SK-N-MC (cell line): Measurements from ENCODE around the gene KDM5B.
A peak's percentile ranks its signal among the peaks of the same experiment; 100 is the strongest.

Experiments used
- DNase-seq: peaks from one replicate; pipeline ENCODE4 v3.0.0-alpha.2; 2011; ENCODE audit warnings: low read depth, low spot score
- H3K27ac ChIP-seq: fragments of 200-600 bp; sonication (generic); 2 replicates; pipeline ENCODE4 v1.5.1; 2016; ENCODE audit warnings: mixed run types
- H3K36me3 ChIP-seq: fragments of 200-600 bp; sonication (generic); 2 replicates; pipeline ENCODE4 v1.6.1; 2017; ENCODE audit warnings: antibody characterized with exemption, low read length, mixed read lengths; ENCODE audit not compliant: insufficient read depth
- H3K4me3 ChIP-seq: fragments of 200-600 bp; sonication (generic); 2 replicates; pipeline ENCODE4 v1.5.1; 2016
- H3K9ac ChIP-seq: fragments of 200-600 bp; sonication (generic); 2 replicates; pipeline ENCODE4 v1.8.0; 2017; ENCODE audit warnings: mixed run types, mixed read lengths; ENCODE audit not compliant: insufficient read length
- H3K9me3 ChIP-seq: fragments of 200-600 bp; sonication (generic); 2 replicates; pipeline ENCODE4 v1.6.1; 2017; ENCODE audit warnings: low read depth, mild to moderate bottlenecking, antibody characterized with exemption, low read length, moderate library complexity, mixed read lengths
- EZH2 ChIP-seq: fragments of 200-600 bp; sonication (generic); IDR thresholded peaks from one replicate; pipeline ENCODE4 v1.6.1; 2017; ENCODE audit warnings: antibody characterized with exemption
- FOXP2 ChIP-seq: optimal IDR thresholded peaks from 2 replicates; pipeline ENCODE3; 2011; ENCODE audit warnings: mild to moderate bottlenecking, moderate library complexity; ENCODE audit not compliant: insufficient read depth; ENCODE audit errors: extremely low read length, control extremely low read depth
- POLR2AphosphoS5 ChIP-seq: IDR thresholded peaks from 2 replicates; pipeline ENCODE4 v1.6.1; 2012; ENCODE audit warnings: mild to moderate bottlenecking, low read depth, low read length, borderline replicate concordance

KDM5B gene

DNA sequence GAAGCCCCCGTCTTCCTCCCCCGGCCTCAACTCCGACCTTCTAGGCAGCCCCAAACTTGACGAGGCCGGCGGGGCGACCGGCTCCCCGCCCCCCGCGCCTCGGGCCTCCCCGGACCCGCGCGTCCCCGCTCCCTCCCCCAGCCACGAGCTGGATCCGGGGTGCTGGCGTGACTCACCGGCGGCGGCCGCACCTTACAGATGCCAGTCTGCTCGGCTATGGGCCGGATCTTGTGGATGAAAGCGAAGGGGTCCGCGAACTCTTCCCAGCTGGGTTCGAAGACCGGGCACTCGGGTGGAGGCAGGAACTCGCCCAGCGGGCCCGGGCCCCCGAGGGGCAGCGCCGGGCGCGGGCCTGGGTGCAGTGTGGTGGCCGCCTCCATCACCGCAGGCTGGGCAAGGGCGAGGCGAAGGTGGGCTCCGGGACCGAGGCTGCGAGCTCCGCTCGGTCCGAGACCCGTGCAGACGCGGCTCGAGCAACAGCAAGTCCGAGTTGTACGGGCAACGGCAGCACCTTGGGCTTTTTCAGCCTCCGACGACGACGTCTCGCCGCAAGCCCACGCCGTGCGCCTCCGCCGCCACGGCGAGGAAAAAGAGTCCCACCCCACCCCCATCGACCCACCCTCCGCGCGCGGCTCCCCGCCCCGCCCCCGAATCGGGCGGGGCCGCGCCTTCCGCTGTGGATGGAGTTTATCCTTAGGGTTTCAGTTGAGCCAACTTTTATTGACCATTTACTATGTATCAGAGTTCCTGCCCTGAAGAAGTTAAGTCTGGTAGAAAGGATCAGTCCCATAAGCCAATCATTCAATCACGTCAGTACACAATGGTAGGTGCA is at the start of gene KDM5B:
KDM5B (minus strand) TSS at position 496 of the 832 bp plus-strand sequence; CDS start at position 380, 116 bp downstream.
- TF ChIP-seq FOXP2, result no peak
- TF ChIP-seq EZH2, result no peak
- peak; percentile 79 for TF ChIP-seq POLR2AphosphoS5
- Histone ChIP-seq H3K9ac (peak within 1 kb of the TSS; percentile 92), H3K36me3 (no peaks in the 10 kb centered on the region), H3K4me3 (peak within 1 kb of the TSS; percentile 97), H3K27ac (peak within 1 kb of the TSS; percentile 90), H3K9me3 (no peaks in the 10 kb centered on the region)
- no peak for DNase-seq

DNA sequence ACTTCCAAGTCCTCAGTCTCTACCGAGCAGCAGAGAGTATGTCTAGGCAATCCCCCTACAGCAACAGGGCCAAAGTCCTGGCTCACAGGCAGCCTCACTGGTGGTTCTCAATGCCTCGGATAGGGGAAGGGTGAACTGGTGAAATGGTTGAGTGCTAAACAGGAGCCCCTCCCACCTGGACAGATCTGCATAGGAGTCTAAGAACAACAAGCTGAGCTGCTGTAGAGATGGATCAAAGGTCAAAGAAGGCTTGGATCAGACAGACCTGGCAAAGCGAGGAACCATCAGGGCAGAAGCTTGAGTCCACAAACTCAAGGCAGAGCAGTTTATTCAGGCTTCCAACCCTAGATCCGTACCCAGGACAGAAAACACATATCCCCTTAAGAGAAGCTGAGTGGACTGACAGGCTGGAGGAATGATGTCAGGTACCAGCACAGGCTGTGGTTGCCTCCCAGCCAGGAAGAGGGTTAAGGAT is 49.0 kb upstream of the KDM5B start:
- DNase-seq, result no peak
- Histone ChIP-seq H3K9me3 (no peaks in the 10 kb centered on the region), H3K27ac (no peak overlapping the region), H3K4me3 (no peak overlapping the region), H3K9ac (no peak overlapping the region), H3K36me3 (no peaks in the 10 kb centered on the region)
- TF ChIP-seq FOXP2 (no peak), POLR2AphosphoS5 (no peak), EZH2 (no peak)

DNA sequence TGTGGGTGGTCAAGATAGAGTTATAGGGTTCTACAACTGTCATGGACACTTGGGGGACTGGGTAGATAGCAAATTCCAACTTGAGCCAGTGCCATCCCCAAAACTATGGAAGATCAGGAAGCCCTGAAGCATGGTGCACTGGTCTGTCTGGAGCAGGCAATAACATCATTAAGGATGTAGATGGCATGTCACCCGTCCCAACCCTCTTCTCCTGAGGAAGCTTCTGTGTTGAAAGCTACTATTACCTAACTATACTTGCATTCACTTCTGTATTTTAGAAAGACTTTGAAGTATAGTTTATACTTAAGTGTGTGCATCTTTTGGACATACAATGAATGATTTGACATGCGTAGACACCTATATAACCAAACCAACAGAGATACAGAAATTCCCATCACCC is 47.8 kb upstream of the KDM5B start:
- H3K4me3 ChIP-seq, result no peak overlapping the region

DNA sequence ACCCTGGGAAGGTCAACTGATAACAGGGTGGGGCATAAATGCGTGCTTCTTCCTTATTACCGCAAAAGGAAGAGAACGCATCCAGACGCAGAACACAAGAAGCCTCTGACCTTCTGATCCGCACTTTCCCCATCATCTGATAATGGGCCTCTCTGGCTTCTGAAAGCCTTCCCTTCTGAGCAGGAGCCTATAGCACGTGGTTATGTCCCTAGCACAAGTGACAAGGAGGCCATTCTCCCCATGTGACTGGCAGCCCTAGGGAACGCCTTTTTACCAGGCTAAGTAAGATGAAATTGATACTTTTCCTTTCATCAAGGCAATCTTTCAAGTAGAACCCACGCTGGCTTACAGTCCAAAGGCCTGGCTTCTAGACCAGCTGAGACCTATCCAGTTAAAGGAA is 46.6 kb upstream of the KDM5B start:
- Histone ChIP-seq H3K9ac (no peak overlapping the region), H3K36me3 (no peaks in the 10 kb centered on the region), H3K9me3 (no peaks in the 10 kb centered on the region), H3K4me3 (no peak overlapping the region), H3K27ac (no peak overlapping the region)
- TF ChIP-seq EZH2, result no peak
- no peak for TF ChIP-seq POLR2AphosphoS5
- TF ChIP-seq FOXP2, result no peak
- DNase-seq, result no peak

More for the DNA sequence above, 47.8 kb upstream of the KDM5B start:
- DNase-seq, result no peak
- H3K9ac ChIP-seq, result no peak overlapping the region
- H3K9me3 ChIP-seq, result no peaks in the 10 kb centered on the region
- no peak overlapping the region for H3K27ac ChIP-seq
- no peaks in the 10 kb centered on the region for H3K36me3 ChIP-seq
- TF ChIP-seq FOXP2 (no peak), EZH2 (no peak), POLR2AphosphoS5 (no peak)

DNA sequence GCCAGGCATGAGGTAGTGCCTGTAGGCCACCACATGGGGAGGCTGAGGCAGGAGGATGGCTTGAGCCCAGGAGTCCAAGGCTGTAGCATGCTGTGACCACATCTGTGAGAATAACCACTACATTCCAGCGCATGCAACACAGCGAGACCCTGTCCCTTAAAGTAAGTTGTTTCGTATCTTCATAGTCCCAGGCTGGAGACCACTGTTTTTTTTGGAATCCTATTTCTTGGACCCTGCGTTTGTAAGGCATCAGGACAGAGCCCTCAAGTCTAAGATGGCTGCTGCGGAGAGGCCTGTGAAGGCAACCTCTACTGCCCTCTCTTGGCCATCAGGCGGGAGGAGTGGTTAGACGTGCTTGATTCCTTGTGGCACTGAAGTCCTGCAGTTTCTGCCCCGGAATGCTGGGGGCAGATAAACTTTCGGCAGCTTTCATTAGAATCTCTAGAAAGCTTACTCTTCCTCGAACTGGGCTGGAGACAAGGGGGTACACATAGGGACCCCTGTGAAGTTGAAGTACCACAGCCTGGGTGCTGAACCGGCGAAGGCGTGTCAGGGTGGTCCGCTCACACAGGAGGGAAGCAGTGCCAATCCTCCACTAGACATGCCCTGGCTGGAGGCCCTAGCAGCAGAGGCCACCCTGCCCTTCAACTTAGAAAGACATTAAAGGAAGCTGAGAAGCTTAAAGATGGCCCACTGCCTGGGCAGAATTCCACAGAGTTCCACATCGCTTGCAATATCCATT is 44.1 kb upstream of the KDM5B start:
- no peak for DNase-seq
- no peak overlapping the region for H3K9ac ChIP-seq
- no peak overlapping the region for H3K4me3 ChIP-seq
- no peaks in the 10 kb centered on the region for H3K9me3 ChIP-seq
- H3K36me3 ChIP-seq, result no peaks in the 10 kb centered on the region
- H3K27ac ChIP-seq, result no peak overlapping the region
- TF ChIP-seq EZH2 (no peak), POLR2AphosphoS5 (no peak), FOXP2 (no peak)

DNA sequence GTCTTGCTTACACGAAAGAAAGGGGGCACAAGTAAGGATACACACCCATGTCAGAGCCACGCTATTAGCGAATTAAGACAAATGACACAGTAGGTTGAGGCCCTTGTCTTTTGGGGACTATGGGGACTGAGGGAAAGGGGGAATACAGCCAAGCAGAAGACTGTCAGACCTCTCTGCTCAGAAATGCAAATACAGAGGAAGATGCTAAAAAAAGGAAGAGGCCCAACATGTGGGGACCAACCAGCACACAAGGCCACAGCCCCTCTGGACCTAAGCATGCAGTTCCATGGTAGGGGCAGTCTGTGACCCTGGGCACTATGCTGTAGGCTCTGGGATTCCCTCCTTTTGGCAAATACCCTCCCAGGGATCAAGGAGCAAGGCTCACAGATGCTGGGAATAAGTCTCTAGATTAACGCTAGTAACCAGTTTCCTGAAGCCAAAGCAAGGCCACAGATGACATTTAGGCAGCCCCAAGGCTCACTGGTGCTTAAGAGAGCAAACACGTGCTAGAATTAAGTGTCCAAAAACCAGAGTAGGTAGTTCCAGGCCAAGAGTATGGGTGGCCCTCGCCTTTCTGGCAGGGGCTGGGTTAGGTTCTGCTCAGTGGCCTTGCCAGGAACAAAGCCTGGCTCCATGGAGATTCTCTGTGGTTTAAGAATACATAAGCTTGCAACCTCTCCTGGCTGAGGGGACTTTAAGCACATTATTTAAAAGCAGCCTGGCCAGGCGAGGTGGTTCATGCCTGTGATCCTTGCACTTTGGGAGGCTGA is 42.6 kb upstream of the KDM5B start:
- no peaks in the 10 kb centered on the region for H3K36me3 ChIP-seq
- H3K27ac ChIP-seq, result no peak overlapping the region
- no peak overlapping the region for H3K9ac ChIP-seq
- TF ChIP-seq EZH2 (no peak), POLR2AphosphoS5 (no peak), FOXP2 (no peak)
- no peak for DNase-seq
- H3K9me3 ChIP-seq, result no peaks in the 10 kb centered on the region
- H3K4me3 ChIP-seq, result no peak overlapping the region

DNA sequence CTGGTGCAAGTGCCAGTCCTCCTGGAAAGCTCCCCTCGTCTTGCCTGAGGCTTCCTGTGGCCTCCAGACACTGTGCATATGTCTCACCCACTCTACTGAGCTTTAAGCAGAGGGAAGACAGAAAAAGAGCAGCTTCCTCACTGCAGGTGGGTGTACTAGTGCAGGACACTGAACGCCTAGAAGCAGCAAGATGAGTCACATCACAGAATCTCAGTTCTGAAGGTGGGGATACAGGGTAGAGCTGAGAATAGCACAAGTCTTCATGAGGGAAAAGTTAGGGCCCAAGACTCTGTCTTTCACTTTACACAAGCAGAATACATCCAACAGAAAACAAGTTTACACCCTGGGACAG is 39.9 kb upstream of the KDM5B start:
- DNase-seq, result no peak
- Histone ChIP-seq H3K27ac (no peak overlapping the region), H3K9ac (no peak overlapping the region), H3K9me3 (no peaks in the 10 kb centered on the region), H3K36me3 (no peaks in the 10 kb centered on the region), H3K4me3 (no peak overlapping the region)
- TF ChIP-seq POLR2AphosphoS5, result no peak
- no peak for TF ChIP-seq FOXP2
- TF ChIP-seq EZH2, result no peak

DNA sequence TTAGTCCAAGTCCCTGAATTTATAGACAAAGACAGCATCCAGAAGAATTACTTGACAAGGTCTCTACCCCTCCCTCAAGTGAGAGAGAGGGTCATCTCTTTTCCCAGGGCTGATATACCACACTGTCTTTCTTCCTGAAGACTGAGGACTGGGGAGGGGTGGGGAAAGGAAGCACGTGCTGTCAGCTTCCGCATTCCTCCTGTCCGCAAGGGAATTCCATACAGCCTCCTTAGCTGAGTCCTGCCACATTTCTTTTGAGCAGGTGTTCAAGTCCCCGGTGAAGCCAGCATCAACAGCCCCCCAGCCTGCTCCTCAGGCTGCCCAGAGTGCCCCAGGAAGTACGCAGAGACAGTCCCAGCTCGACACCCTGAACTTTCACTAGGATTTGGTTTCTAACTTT is 36.7 kb upstream of the KDM5B start:
- no peaks in the 10 kb centered on the region for H3K9me3 ChIP-seq
- no peak overlapping the region for H3K27ac ChIP-seq
- no peak overlapping the region for H3K9ac ChIP-seq
- TF ChIP-seq POLR2AphosphoS5, result no peak
- no peak for TF ChIP-seq EZH2
- TF ChIP-seq FOXP2, result no peak
- no peak for DNase-seq
- H3K36me3 ChIP-seq, result no peaks in the 10 kb centered on the region
- H3K4me3 ChIP-seq, result no peak overlapping the region
